ENCODE measurements around the gene FMN1. TPM values are rescaled to one million over a fixed set of nuclear protein-coding genes. Genes with fewer than 3 reads are reported as not detected.
A peak's percentile ranks its signal among the peaks of the same experiment; 100 is the strongest.

The FMN1 gene
- total RNA-seq, 1 experiment from 2014 or later: 11.5 TPM

- no peak for DNase-seq (ENCODE audit: low spot score)
Observed at GRCh38 chr15:33125894-33126537, 68.5 kb downstream of the FMN1 start.

GRCh38 chr15:33124811-33125210 is 69.7 kb downstream of the FMN1 start:
- no peak for DNase-seq (ENCODE audit: low spot score)

- DNase-seq (ENCODE audit: low spot score): no peak
Observed at GRCh38 chr15:33124279-33124678, 70.2 kb downstream of the FMN1 start.

- no peak for DNase-seq (ENCODE audit: low spot score)
Observed at GRCh38 chr15:33119865-33120264, 74.6 kb downstream of the FMN1 start.

- DNase-seq (ENCODE audit: low spot score): peak; percentile 65
Observed at GRCh38 chr15:33119273-33119672, 75.2 kb downstream of the FMN1 start.

GRCh38 chr15:33116198-33116597 is 78.3 kb downstream of the FMN1 start:
- no peak for DNase-seq (ENCODE audit: low spot score)

GRCh38 chr15:33115191-33115861 is 79.2 kb downstream of the FMN1 start:
- DNase-seq (ENCODE audit: low spot score): no peak

- DNase-seq (ENCODE audit: low spot score): no peak
Observed at GRCh38 chr15:33114374-33114717, 80.2 kb downstream of the FMN1 start.

GRCh38 chr15:33113666-33114373 is 80.7 kb downstream of the FMN1 start:
- DNase-seq (ENCODE audit: low spot score): peak; percentile 44

- no peak for DNase-seq (ENCODE audit: low spot score)
Observed at GRCh38 chr15:33112541-33113105, 81.9 kb downstream of the FMN1 start.

- DNase-seq (ENCODE audit: low spot score): no peak
Observed at GRCh38 chr15:33111041-33111451, 83.5 kb downstream of the FMN1 start.

GRCh38 chr15:33109345-33109744 is 85.2 kb downstream of the FMN1 start:
- DNase-seq (ENCODE audit: low spot score): no peak

- no peak for DNase-seq (ENCODE audit: low spot score)
Observed at GRCh38 chr15:33108518-33108917, 86.0 kb downstream of the FMN1 start.

GRCh38 chr15:33107950-33108349 is 86.6 kb downstream of the FMN1 start:
- DNase-seq (ENCODE audit: low spot score): no peak

GRCh38 chr15:33104212-33104611 is 90.3 kb downstream of the FMN1 start:
- DNase-seq (ENCODE audit: low spot score): peak; percentile 48

- DNase-seq (ENCODE audit: low spot score): no peak
Observed at GRCh38 chr15:33101036-33101435, 93.5 kb downstream of the FMN1 start.

GRCh38 chr15:33100314-33100713 is 94.2 kb downstream of the FMN1 start:
- DNase-seq (ENCODE audit: low spot score): no peak

GRCh38 chr15:33099739-33100138 is 94.8 kb downstream of the FMN1 start:
- no peak for DNase-seq (ENCODE audit: low spot score)

GRCh38 chr15:33099213-33099612 is 95.3 kb downstream of the FMN1 start:
- DNase-seq (ENCODE audit: low spot score): no peak

GRCh38 chr15:33098094-33099058 is 96.1 kb downstream of the FMN1 start:
- DNase-seq (ENCODE audit: low spot score): no peak

GRCh38 chr15:33096134-33096533 is 98.4 kb downstream of the FMN1 start:
- DNase-seq (ENCODE audit: low spot score): no peak
